Panc1 (cell line): Measurements from ENCODE around the gene SLC9A7. TPM values are rescaled to one million over a fixed set of nuclear protein-coding genes. Genes with fewer than 3 reads are reported as not detected.

ENCODE experiments used
- ATAC-seq: fragments of 200-7000 bp; cut with Tn5 transposase; 2 replicates; pipeline ENCODE4 v1.9.1; 2020; ENCODE audit warnings: mild to moderate bottlenecking, moderate library complexity
- BruUV-seq: library from RNA; stranded (reverse); fragments of 400-500 nt; replicated peaks from 2 replicates; lab custom pipeline; 2021; lab: Mats Ljungman, UMichigan
- CTCF ChIA-PET: fragments of 300-600 bp; sonication (Branson Sonifier 250); formaldehyde crosslinking; loops from one replicate; lab custom pipeline; 2022; ENCODE audit warnings: antibody characterized with exemption; lab: Charles Lee
- POLR2A ChIA-PET: fragments of 300-600 bp; sonication (Branson Sonifier 250); formaldehyde crosslinking; loops from one replicate; lab custom pipeline; 2022; ENCODE audit warnings: antibody characterized with exemption; lab: Charles Lee
- DNase-seq: peaks from one replicate; pipeline ENCODE4 v3.0.0-alpha.2; 2010; ENCODE audit warnings: low read depth, low spot score
- H3K27ac ChIP-seq: 2 replicates; pipeline ENCODE4 v1.5.1; 2011; ENCODE audit warnings: mild to moderate bottlenecking, low read length, inconsistent platforms
- H3K27me3 ChIP-seq: fragments of 200-500 bp; sonication (Bioruptor generic); 2 replicates; pipeline ENCODE4 v1.6.0; 2014; ENCODE audit warnings: low read length, inconsistent platforms; ENCODE audit not compliant: control insufficient read depth, insufficient read depth
- H3K36me3 ChIP-seq: fragments of 200-500 bp; sonication (Bioruptor generic); 2 replicates; pipeline ENCODE4 v1.5.1; 2014; ENCODE audit warnings: inconsistent platforms, mild to moderate bottlenecking, low read length, moderate library complexity; ENCODE audit not compliant: control insufficient read depth, insufficient read depth
- H3K4me1 ChIP-seq: 2 replicates; pipeline ENCODE4 v1.5.1; 2011; ENCODE audit warnings: inconsistent platforms, mild to moderate bottlenecking, low read length, moderate library complexity; ENCODE audit not compliant: control insufficient read depth, insufficient read depth
- H3K4me3 ChIP-seq, 2 experiments: 2 replicates each; pipeline ENCODE4 v1.5.1; 2011 to 2012; ENCODE audit warnings: low read depth in 2 of 2, low read length in 2 of 2, mild to moderate bottlenecking in 2 of 2, inconsistent platforms in 1 of 2, moderate library complexity in 1 of 2
- H3K9me3 ChIP-seq: fragments of 200-500 bp; sonication (Bioruptor generic); 2 replicates; pipeline ENCODE4 v1.5.1; 2014; ENCODE audit warnings: low read depth, mild to moderate bottlenecking, inconsistent platforms, low read length, moderate library complexity; ENCODE audit not compliant: control insufficient read depth, insufficient read depth
- CTCF ChIP-seq: fragments of 450-650 bp; IDR thresholded peaks from 2 replicates; pipeline ENCODE4 v1.5.1; 2017; ENCODE audit warnings: mild to moderate bottlenecking
- POLR2AphosphoS5 ChIP-seq: IDR thresholded peaks from 2 replicates; pipeline ENCODE4 v1.6.1; 2012; ENCODE audit warnings: mild to moderate bottlenecking, low read depth, low read length, moderate library complexity
- SIN3A ChIP-seq: IDR thresholded peaks from 2 replicates; pipeline ENCODE4 v1.6.1; 2012; ENCODE audit warnings: low read depth, mild to moderate bottlenecking, low read length, moderate library complexity, borderline replicate concordance; ENCODE audit not compliant: insufficient read depth
- TCF7L2 ChIP-seq: IDR thresholded peaks from 2 replicates; pipeline ENCODE4 v1.6.1; 2011; ENCODE audit warnings: mild to moderate bottlenecking, low read depth, low read length, inconsistent platforms
- in situ Hi-C: cut with HindIII; loops from 2 replicates; pipeline ENCODE4 v1.10.0; 2016; ENCODE audit warnings: low sequenced_read_pairs, low pct_unique_long_range_greater_than_20kb
- intact Hi-C: fragments of 100-400 bp; cut with micrococcal nuclease; formaldehyde crosslinking; loops from one replicate; pipeline ENCODE4 v1.10.0; 2022; ENCODE audit not compliant: unreplicated experiment
- total RNA-seq: library from RNA; stranded (reverse); gene quantifications from one replicate; pipeline ENCODE4 v1.2.1, GENCODE V29; 2021; ENCODE audit not compliant: unreplicated experiment
- TF ChIP-seq, protein P1 (sequence below), 2 experiments: IDR thresholded peaks; 2 replicates each; pipeline ENCODE4 v1.6.1; 2011 to 2012; ENCODE audit warnings: low read depth in 2 of 2, control low read depth in 1 of 2, low read length in 1 of 2, mild to moderate bottlenecking in 1 of 2, moderate library complexity in 1 of 2; ENCODE audit not compliant: insufficient read depth in 1 of 2

Gene SLC9A7
- total RNA-seq, 1 experiment from 2014 or later = 80.4 TPM

GRCh38 chrX:46757593-46757992 is 1.3 kb downstream of the SLC9A7 start:
- Histone ChIP-seq H3K36me3 (no peaks in the 10 kb centered on the region), H3K4me3 (peak overlapping the region; percentile 65 to 90), H3K27me3 (no peaks in the 10 kb centered on the region), H3K4me1 (peaks cover 16% of the 10 kb centered on the region), H3K27ac (peak overlapping the region; percentile 83), H3K9me3 (peaks cover 2% of the 10 kb centered on the region; the same call in 1 of the 2 replicates)
- intact Hi-C loops (no loop called here), in situ Hi-C loops (no loop called here)
- ChIA-PET CTCF (interaction anchor here (0.8 kb wide), 1 partner anchor 391 kb away, joined by 9 read pairs; no protein-coding TSS in a partner anchor), POLR2A (no interaction called here)
- no peak for DNase-seq
- TF ChIP-seq TCF7L2 = no peak
- TF ChIP-seq, protein P1, sequence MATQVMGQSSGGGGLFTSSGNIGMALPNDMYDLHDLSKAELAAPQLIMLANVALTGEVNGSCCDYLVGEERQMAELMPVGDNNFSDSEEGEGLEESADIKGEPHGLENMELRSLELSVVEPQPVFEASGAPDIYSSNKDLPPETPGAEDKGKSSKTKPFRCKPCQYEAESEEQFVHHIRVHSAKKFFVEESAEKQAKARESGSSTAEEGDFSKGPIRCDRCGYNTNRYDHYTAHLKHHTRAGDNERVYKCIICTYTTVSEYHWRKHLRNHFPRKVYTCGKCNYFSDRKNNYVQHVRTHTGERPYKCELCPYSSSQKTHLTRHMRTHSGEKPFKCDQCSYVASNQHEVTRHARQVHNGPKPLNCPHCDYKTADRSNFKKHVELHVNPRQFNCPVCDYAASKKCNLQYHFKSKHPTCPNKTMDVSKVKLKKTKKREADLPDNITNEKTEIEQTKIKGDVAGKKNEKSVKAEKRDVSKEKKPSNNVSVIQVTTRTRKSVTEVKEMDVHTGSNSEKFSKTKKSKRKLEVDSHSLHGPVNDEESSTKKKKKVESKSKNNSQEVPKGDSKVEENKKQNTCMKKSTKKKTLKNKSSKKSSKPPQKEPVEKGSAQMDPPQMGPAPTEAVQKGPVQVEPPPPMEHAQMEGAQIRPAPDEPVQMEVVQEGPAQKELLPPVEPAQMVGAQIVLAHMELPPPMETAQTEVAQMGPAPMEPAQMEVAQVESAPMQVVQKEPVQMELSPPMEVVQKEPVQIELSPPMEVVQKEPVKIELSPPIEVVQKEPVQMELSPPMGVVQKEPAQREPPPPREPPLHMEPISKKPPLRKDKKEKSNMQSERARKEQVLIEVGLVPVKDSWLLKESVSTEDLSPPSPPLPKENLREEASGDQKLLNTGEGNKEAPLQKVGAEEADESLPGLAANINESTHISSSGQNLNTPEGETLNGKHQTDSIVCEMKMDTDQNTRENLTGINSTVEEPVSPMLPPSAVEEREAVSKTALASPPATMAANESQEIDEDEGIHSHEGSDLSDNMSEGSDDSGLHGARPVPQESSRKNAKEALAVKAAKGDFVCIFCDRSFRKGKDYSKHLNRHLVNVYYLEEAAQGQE (IDR thresholded peaks at IDR 0.05; ENCODE audit: insufficient read depth in 1 of 2, low read depth in 2 of 2, low read length in 1 of 2) = no peak
- TF ChIP-seq POLR2AphosphoS5 = no peak
- no peak for TF ChIP-seq SIN3A
- TF ChIP-seq CTCF = no peak
- no TSS peak for BruUV-seq
- ATAC-seq = no peak

DNA sequence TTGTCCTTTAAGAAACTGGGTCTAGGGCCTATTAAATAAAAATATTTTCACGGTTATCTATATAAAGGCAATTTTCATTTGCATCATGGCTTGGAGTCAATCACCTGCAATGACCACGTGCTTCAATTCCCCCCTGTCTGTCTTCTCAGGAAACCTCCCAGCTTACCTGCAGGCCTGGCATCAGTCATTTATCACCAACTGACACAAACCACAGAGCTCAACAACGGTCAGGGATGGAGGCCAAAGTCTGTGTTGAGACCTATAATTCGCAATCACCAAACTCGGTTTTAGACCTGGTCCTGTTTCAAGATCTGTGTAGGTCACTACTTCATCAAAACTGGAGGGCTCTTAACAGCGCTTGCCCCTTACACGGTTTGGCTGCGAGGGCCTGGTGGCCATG is 1.9 kb downstream of the SLC9A7 start:
- CTCF ChIA-PET = no interaction called here
- Histone ChIP-seq H3K4me3 (peak overlapping the region; percentile 65 to 90), H3K36me3 (no peaks in the 10 kb centered on the region), H3K27ac (peak overlapping the region; percentile 83), H3K9me3 (no peaks in the 10 kb centered on the region), H3K27me3 (no peaks in the 10 kb centered on the region), H3K4me1 (peaks cover 16% of the 10 kb centered on the region)
- intact Hi-C loops = no loop called here
- in situ Hi-C loops = no loop called here
- POLR2A ChIA-PET = no interaction called here
- TF ChIP-seq SIN3A (no peak), POLR2AphosphoS5 (no peak), TCF7L2 (no peak), CTCF (no peak)
- TF ChIP-seq, protein P1 (IDR thresholded peaks at IDR 0.05; ENCODE audit: insufficient read depth in 1 of 2, low read depth in 2 of 2, low read length in 1 of 2) = no peak
- no TSS peak for BruUV-seq
- DNase-seq (no peak), ATAC-seq (no peak)
